ENCODE data around the gene KLHL22. TPM values are rescaled to one million over a fixed set of nuclear protein-coding genes. Genes with fewer than 3 reads are reported as not detected.

Gene KLHL22
- total and polyA plus RNA-seq, 2 donors (not counting 1 experiment from before 2014, with no cell fraction given), result 17.4 to 35.3 TPM

DNA sequence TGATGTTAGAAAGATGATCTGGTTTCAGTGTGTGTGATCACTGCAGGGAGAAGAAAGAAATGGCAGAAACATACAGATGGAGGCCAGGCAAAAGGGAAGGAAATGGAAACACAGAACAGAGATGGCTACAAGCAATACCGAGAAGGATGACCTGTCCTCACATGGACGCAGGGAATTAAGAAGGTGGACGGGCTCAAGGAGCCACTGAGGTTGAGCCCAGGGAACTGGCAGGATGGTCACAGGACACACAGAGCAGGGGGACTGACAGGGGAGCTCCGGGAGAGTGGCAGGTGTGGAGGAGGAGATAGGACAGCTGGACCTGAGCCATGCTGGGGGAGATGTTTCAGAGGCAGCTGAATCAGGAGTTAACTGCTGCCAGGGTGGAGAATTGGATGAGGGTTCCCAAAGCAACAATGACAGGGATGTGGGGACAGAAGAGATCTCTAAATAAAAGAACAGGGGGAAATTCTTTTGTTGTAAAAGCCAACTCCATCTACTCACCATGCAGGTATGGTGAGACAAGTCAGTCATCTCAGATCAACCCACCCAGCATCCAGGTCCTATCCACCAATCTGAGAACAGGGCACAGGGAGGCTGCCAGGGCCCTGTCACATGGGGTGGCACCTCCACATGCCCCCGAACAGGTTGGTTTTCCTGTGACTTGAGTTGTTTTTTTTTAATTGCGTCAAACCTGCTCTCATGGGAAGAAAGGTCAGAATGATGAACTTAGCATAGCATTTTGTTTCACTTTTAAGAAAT lies 26.3 kb downstream of the KLHL22 start:
- Histone ChIP-seq H3K27ac (ENCODE audit: insufficient read depth, low read length) (no peak overlapping the region), H3K4me3 (replicated peaks in 1 of 4; ENCODE audit: control extremely low read depth in 1 of 4, insufficient read depth in 1 of 4, low read depth in 3 of 4, low read length in 4 of 4) (no peak overlapping the region), H3K4me1 (ENCODE audit: control insufficient read depth, extremely low read depth, insufficient read depth, low read length) (no peaks in the 10 kb centered on the region), H3K36me3 (ENCODE audit: control insufficient read depth, insufficient read depth, low read length) (peaks cover 14% of the 10 kb centered on the region), H3K9me3 (ENCODE audit: control insufficient read depth, insufficient read depth, low read depth, low read length) (no peaks in the 10 kb centered on the region), H3K79me2 (ENCODE audit: control insufficient read depth, insufficient read depth, low read length) (no peaks in the 10 kb centered on the region), H3K27me3 (ENCODE audit: control insufficient read depth, insufficient read depth, low read length) (no peaks in the 10 kb centered on the region), H4K20me1 (ENCODE audit: control insufficient read depth, extremely low read depth, insufficient read depth, low read length) (no peaks in the 10 kb centered on the region), H3K9ac (ENCODE audit: insufficient read depth, low read length) (no peak overlapping the region), H2AFZ (ENCODE audit: low read length) (no peak overlapping the region), H3K4me2 (ENCODE audit: extremely low read depth, insufficient read depth, low read length) (no peak overlapping the region)
- DNase-seq (ENCODE audit: low read depth in 2 of 2), result no peak
- TF ChIP-seq EZH2 (IDR thresholded peaks at IDR 0.05; ENCODE audit: low read length, missing control alignments), result no peak
- TF ChIP-seq CTCF (conservative IDR thresholded peaks at IDR 0.05 in 1 of 2, IDR thresholded peaks at IDR 0.05 in 1 of 2; ENCODE audit: low read depth in 1 of 2, low read length in 2 of 2), result no peak

GRCh38 chr22:20466659-20467379 lies 28.8 kb downstream of the KLHL22 start:
- no peaks in the 10 kb centered on the region for H4K20me1 ChIP-seq (ENCODE audit: control insufficient read depth, extremely low read depth, insufficient read depth, low read length)
- no peak for TF ChIP-seq EZH2 (IDR thresholded peaks at IDR 0.05; ENCODE audit: low read length, missing control alignments)
- TF ChIP-seq CTCF (conservative IDR thresholded peaks at IDR 0.05 in 1 of 2, IDR thresholded peaks at IDR 0.05 in 1 of 2; ENCODE audit: low read depth in 1 of 2, low read length in 2 of 2), result no peak
- no peak overlapping the region for H3K4me2 ChIP-seq (ENCODE audit: extremely low read depth, insufficient read depth, low read length)
- H3K4me1 ChIP-seq (ENCODE audit: control insufficient read depth, extremely low read depth, insufficient read depth, low read length), result no peaks in the 10 kb centered on the region
- H3K9ac ChIP-seq (ENCODE audit: insufficient read depth, low read length), result no peak overlapping the region
- H3K4me3 ChIP-seq (replicated peaks in 1 of 4; ENCODE audit: control extremely low read depth in 1 of 4, insufficient read depth in 1 of 4, low read depth in 3 of 4, low read length in 4 of 4), result no peak overlapping the region
- no peak for DNase-seq (ENCODE audit: low read depth in 2 of 2)
- no peaks in the 10 kb centered on the region for H3K79me2 ChIP-seq (ENCODE audit: control insufficient read depth, insufficient read depth, low read length)
- H3K36me3 ChIP-seq (ENCODE audit: control insufficient read depth, insufficient read depth, low read length), result peaks cover 18% of the 10 kb centered on the region
- no peaks in the 10 kb centered on the region for H3K27me3 ChIP-seq (ENCODE audit: control insufficient read depth, insufficient read depth, low read length)
- H3K27ac ChIP-seq (ENCODE audit: insufficient read depth, low read length), result no peak overlapping the region
- H2AFZ ChIP-seq (ENCODE audit: low read length), result no peak overlapping the region
- no peaks in the 10 kb centered on the region for H3K9me3 ChIP-seq (ENCODE audit: control insufficient read depth, insufficient read depth, low read depth, low read length)

- DNase-seq (ENCODE audit: low read depth in 2 of 2), result no peak
- no peak overlapping the region for H3K9ac ChIP-seq (ENCODE audit: insufficient read depth, low read length)
- TF ChIP-seq EZH2 (IDR thresholded peaks at IDR 0.05; ENCODE audit: low read length, missing control alignments), result no peak
- TF ChIP-seq CTCF (conservative IDR thresholded peaks at IDR 0.05 in 1 of 2, IDR thresholded peaks at IDR 0.05 in 1 of 2; ENCODE audit: low read depth in 1 of 2, low read length in 2 of 2), result no peak
- no peaks in the 10 kb centered on the region for H3K9me3 ChIP-seq (ENCODE audit: control insufficient read depth, insufficient read depth, low read depth, low read length)
- H3K27me3 ChIP-seq (ENCODE audit: control insufficient read depth, insufficient read depth, low read length), result no peaks in the 10 kb centered on the region
- no peak overlapping the region for H2AFZ ChIP-seq (ENCODE audit: low read length)
- H4K20me1 ChIP-seq (ENCODE audit: control insufficient read depth, extremely low read depth, insufficient read depth, low read length), result no peaks in the 10 kb centered on the region
- H3K79me2 ChIP-seq (ENCODE audit: control insufficient read depth, insufficient read depth, low read length), result no peaks in the 10 kb centered on the region
- no peak overlapping the region for H3K4me2 ChIP-seq (ENCODE audit: extremely low read depth, insufficient read depth, low read length)
- H3K27ac ChIP-seq (ENCODE audit: insufficient read depth, low read length), result no peak overlapping the region
- no peak overlapping the region for H3K4me3 ChIP-seq (replicated peaks in 1 of 4; ENCODE audit: control extremely low read depth in 1 of 4, insufficient read depth in 1 of 4, low read depth in 3 of 4, low read length in 4 of 4)
- H3K36me3 ChIP-seq (ENCODE audit: control insufficient read depth, insufficient read depth, low read length), result peaks cover 12% of the 10 kb centered on the region
- H3K4me1 ChIP-seq (ENCODE audit: control insufficient read depth, extremely low read depth, insufficient read depth, low read length), result no peaks in the 10 kb centered on the region
These were observed 29.9 kb downstream of the KLHL22 start for GRCh38 chr22:20465759-20466077.
